ENCODE results near the gene PKP2. TPM values are rescaled to one million over a fixed set of nuclear protein-coding genes. Genes with fewer than 3 reads are reported as not detected.

The PKP2 gene
- total and polyA plus RNA-seq, 2 of the 8 experiments (the other 6 are each of a cell fraction or from before 2014, with no cell fraction given) = 9.6 to 44.8 TPM

DNA sequence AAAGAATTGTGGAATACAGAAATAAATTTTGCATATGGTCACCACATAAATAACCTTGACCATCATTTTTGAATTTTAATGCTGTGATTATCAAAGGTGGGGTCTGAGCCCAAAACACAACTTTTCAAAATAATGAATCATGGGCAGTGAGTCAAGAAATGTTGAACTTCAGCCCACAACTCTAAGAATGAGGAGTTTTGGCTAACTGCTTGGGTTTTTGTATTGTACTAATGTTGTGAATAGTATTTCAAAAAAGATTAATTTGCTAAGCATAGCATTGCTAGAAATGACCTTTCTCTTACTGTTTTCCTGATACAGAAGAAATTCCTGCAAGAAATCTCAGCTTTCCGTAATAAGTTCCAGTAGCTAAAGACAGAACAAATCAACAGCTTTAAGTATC lies 116.5 kb downstream of the PKP2 start:
- 84% methylated on average over 1 of the region's 1 CpG; no CpG with 5 or more reads in 1 of the 2 experiments for WGBS, 2 experiments (ENCODE audit: extremely low coverage in 1 of 2, insufficient coverage in 1 of 2, insufficient read length in 1 of 2, insufficient replicate concordance in 2 of 2, low coverage in 1 of 2, low lambda C conversion rate in 2 of 2, missing lambda C conversion rate in 1 of 2)
- Histone ChIP-seq H2BK12ac (ENCODE audit: low read depth, low read length) (no peak overlapping the region), H3K9me3 (ENCODE audit: insufficient read depth in 2 of 2, low read depth in 1 of 2, low read length in 1 of 2) (no peaks in the 10 kb centered on the region), H3K4ac (replicated peaks; ENCODE audit: insufficient read length, low read depth, low read length) (no peak overlapping the region), H4K5ac (ENCODE audit: insufficient read length, low read depth, low read length) (no peak overlapping the region), H3K79me1 (ENCODE audit: low read depth, low read length) (no peaks in the 10 kb centered on the region), H2BK120ac (replicated peaks; ENCODE audit: low read depth, low read length) (no peak overlapping the region), H2AFZ (ENCODE audit: low read length) (no peak overlapping the region), H2BK5ac (ENCODE audit: low read depth, low read length) (no peak overlapping the region), H3K27me3 (replicated peaks in 1 of 4; ENCODE audit: control insufficient read depth in 3 of 4, extremely low read depth in 1 of 4, insufficient read depth in 3 of 4, low read length in 3 of 4) (no peaks in the 10 kb centered on the region), H4K8ac (ENCODE audit: extremely low read depth, insufficient read depth, low read length) (no peak overlapping the region), H3K23ac (ENCODE audit: insufficient read length) (no peak overlapping the region), H2BK15ac (ENCODE audit: low read length) (no peak overlapping the region), H3K27ac (ENCODE audit: low read depth, low read length) (no peak overlapping the region), H3K4me2 (ENCODE audit: insufficient read depth in 1 of 2, low read depth in 2 of 2, low read length in 2 of 2) (no peak overlapping the region), H3K56ac (replicated peaks; ENCODE audit: insufficient read length, low read depth, low read length) (no peak overlapping the region), H3K14ac (ENCODE audit: insufficient read length) (no peak overlapping the region), H2BK20ac (ENCODE audit: low read length) (no peak overlapping the region), H3K79me2 (ENCODE audit: control insufficient read depth in 1 of 2, insufficient read depth in 2 of 2, low read length in 2 of 2) (no peaks in the 10 kb centered on the region), H3K23me2 (ENCODE audit: low read depth, low read length) (no peaks in the 10 kb centered on the region), H3K18ac (ENCODE audit: extremely low read depth, low read length) (no peak overlapping the region), H3K4me1 (replicated peaks in 1 of 4; ENCODE audit: control insufficient read depth in 3 of 4, insufficient read depth in 4 of 4, low read length in 3 of 4) (no peaks in the 10 kb centered on the region), H4K20me1 (replicated peaks in 1 of 2; ENCODE audit: control insufficient read depth in 1 of 2, insufficient read depth in 2 of 2, low read length in 2 of 2) (no peaks in the 10 kb centered on the region), H3K36me3 (ENCODE audit: control insufficient read depth in 2 of 4, insufficient read depth in 4 of 4, low read length in 3 of 4) (no peaks in the 10 kb centered on the region), H3K9ac (replicated peaks in 1 of 4; ENCODE audit: extremely low read depth in 1 of 4, low read depth in 3 of 4, low read length in 3 of 4) (no peak overlapping the region), H2AK5ac (ENCODE audit: low read depth, low read length) (no peak overlapping the region), H4K91ac (replicated peaks; ENCODE audit: insufficient read length, low read length) (no peak overlapping the region), H3K4me3 (ENCODE audit: extremely low read depth in 1 of 4, insufficient read depth in 2 of 4, low read depth in 3 of 4, low read length in 4 of 4) (no peak overlapping the region)
- FAIRE-seq = no peak
- POLR2A ChIA-PET (ENCODE audit: partially characterized antibody) = interaction anchor here (1.1 kb wide), 1 partner anchor 25 kb away, joined by 4 read pairs; no protein-coding TSS in a partner anchor
- TF ChIP-seq TCF12 (IDR thresholded peaks at IDR 0.05; ENCODE audit: low read depth, low read length) = no peak
- TF ChIP-seq, protein P1, sequence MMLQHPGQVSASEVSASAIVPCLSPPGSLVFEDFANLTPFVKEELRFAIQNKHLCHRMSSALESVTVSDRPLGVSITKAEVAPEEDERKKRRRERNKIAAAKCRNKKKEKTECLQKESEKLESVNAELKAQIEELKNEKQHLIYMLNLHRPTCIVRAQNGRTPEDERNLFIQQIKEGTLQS (IDR thresholded peaks at IDR 0.05; ENCODE audit: insufficient read depth, low read depth, low read length) = no peak
- TF ChIP-seq BCL11A (IDR thresholded peaks at IDR 0.05; ENCODE audit: low read depth in 2 of 2, low read length in 2 of 2) = no peak
- DNase-seq (ENCODE audit: low read depth in 1 of 2, low spot score in 2 of 2) = no peak
- CTCF ChIA-PET (ENCODE audit: partially characterized antibody) = interaction anchor here (0.8 kb wide), 1 partner anchor 39 kb away, joined by 3 read pairs; no protein-coding TSS in a partner anchor
